Keratinocyte (primary cell): Measurements from ENCODE around the gene CSGALNACT2.

ENCODE experiments used
- EZH2 ChIP-seq: IDR thresholded peaks from one replicate; pipeline ENCODE4 v1.6.1; 2012; ENCODE audit warnings: inconsistent platforms, mild to moderate bottlenecking, low read length, moderate library complexity
- TF ChIP-seq, protein P1 (sequence below), 3 experiments: IDR thresholded peaks in 1 of 3; conservative IDR thresholded peaks in 1 of 3; optimal IDR thresholded peaks in 1 of 3; 2 replicates in 2 of 3; 3 replicates in 1 of 3; pipeline versions ENCODE3 to v1.5.1; 2011; ENCODE audit warnings: low read length in 3 of 3, mild to moderate bottlenecking in 3 of 3, moderate library complexity in 2 of 3, control low read depth in 1 of 3, inconsistent platforms in 1 of 3; ENCODE audit not compliant: insufficient read depth in 2 of 3; ENCODE audit errors: extremely low read depth in 1 of 3

- TF ChIP-seq, protein P1, sequence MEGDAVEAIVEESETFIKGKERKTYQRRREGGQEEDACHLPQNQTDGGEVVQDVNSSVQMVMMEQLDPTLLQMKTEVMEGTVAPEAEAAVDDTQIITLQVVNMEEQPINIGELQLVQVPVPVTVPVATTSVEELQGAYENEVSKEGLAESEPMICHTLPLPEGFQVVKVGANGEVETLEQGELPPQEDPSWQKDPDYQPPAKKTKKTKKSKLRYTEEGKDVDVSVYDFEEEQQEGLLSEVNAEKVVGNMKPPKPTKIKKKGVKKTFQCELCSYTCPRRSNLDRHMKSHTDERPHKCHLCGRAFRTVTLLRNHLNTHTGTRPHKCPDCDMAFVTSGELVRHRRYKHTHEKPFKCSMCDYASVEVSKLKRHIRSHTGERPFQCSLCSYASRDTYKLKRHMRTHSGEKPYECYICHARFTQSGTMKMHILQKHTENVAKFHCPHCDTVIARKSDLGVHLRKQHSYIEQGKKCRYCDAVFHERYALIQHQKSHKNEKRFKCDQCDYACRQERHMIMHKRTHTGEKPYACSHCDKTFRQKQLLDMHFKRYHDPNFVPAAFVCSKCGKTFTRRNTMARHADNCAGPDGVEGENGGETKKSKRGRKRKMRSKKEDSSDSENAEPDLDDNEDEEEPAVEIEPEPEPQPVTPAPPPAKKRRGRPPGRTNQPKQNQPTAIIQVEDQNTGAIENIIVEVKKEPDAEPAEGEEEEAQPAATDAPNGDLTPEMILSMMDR (optimal IDR thresholded peaks at IDR 0.05 in 1 of 3, IDR thresholded peaks at IDR 0.05 in 1 of 3, conservative IDR thresholded peaks at IDR 0.05 in 1 of 3; ENCODE audit: extremely low read depth in 1 of 3, insufficient read depth in 2 of 3, low read length in 3 of 3), result no peak
- TF ChIP-seq EZH2, result no peak
Observed at GRCh38 chr10:43167498-43167889, 29.2 kb downstream of the CSGALNACT2 start.
